ENCODE measurements around the gene CEACAM1.
"Not testable (repeated sequence)": the region's sequence is repeated elsewhere in the genome, so short reads cannot be mapped to it uniquely, and the experiment has no call there.

The CEACAM1 gene

GRCh38 chr19:42469311-42470235 lies 58.7 kb downstream of the CEACAM1 start:
- FAIRE-seq, result no peak
- TF ChIP-seq POLR2A (IDR thresholded peaks at IDR 0.05; ENCODE audit: low read depth, low read length), result no peak
- DNase-seq (ENCODE audit: insufficient read length, low spot score), result no peak

GRCh38 chr19:42468273-42468796 lies 59.9 kb downstream of the CEACAM1 start:
- FAIRE-seq (peak; percentile 82), DNase-seq (ENCODE audit: insufficient read length, low spot score) (peak; percentile 89)
- no peak for TF ChIP-seq POLR2A (IDR thresholded peaks at IDR 0.05; ENCODE audit: low read depth, low read length)

- FAIRE-seq, result no peak
- TF ChIP-seq POLR2A (IDR thresholded peaks at IDR 0.05; ENCODE audit: low read depth, low read length), result no peak
- DNase-seq (ENCODE audit: insufficient read length, low spot score), result no peak
Observed at GRCh38 chr19:42467183-42467760, 61.0 kb downstream of the CEACAM1 start.

- no peak for DNase-seq (ENCODE audit: insufficient read length, low spot score)
- no peak for TF ChIP-seq POLR2A (IDR thresholded peaks at IDR 0.05; ENCODE audit: low read depth, low read length)
- FAIRE-seq, result no peak
Observed at GRCh38 chr19:42466521-42467182, 61.6 kb downstream of the CEACAM1 start.

- no peak for TF ChIP-seq POLR2A (IDR thresholded peaks at IDR 0.05; ENCODE audit: low read depth, low read length)
- DNase-seq (ENCODE audit: insufficient read length, low spot score) (no peak), FAIRE-seq (no peak)
Observed at GRCh38 chr19:42465827-42466280, 62.4 kb downstream of the CEACAM1 start.

GRCh38 chr19:42461700-42462324 lies 66.5 kb downstream of the CEACAM1 start:
- FAIRE-seq, result no peak
- DNase-seq (ENCODE audit: insufficient read length, low spot score), result no peak
- TF ChIP-seq POLR2A (IDR thresholded peaks at IDR 0.05; ENCODE audit: low read depth, low read length), result no peak

- FAIRE-seq; DNase-seq (ENCODE audit: insufficient read length, low spot score): not testable (repeated sequence)
Observed at GRCh38 chr19:42461231-42461630, 67.0 kb downstream of the CEACAM1 start.

GRCh38 chr19:42459926-42460325 lies 68.4 kb downstream of the CEACAM1 start:
- TF ChIP-seq POLR2A (IDR thresholded peaks at IDR 0.05; ENCODE audit: low read depth, low read length), result no peak
- FAIRE-seq (no peak), DNase-seq (ENCODE audit: insufficient read length, low spot score) (no peak)

Measured in H54 (cell line).